ENCODE results near the gene PTPRM. TPM values are rescaled to one million over a fixed set of nuclear protein-coding genes. Genes with fewer than 3 reads are reported as not detected.

The PTPRM gene
- total RNA-seq, 1 experiment from 2014 or later, result 6.2 TPM

DNA sequence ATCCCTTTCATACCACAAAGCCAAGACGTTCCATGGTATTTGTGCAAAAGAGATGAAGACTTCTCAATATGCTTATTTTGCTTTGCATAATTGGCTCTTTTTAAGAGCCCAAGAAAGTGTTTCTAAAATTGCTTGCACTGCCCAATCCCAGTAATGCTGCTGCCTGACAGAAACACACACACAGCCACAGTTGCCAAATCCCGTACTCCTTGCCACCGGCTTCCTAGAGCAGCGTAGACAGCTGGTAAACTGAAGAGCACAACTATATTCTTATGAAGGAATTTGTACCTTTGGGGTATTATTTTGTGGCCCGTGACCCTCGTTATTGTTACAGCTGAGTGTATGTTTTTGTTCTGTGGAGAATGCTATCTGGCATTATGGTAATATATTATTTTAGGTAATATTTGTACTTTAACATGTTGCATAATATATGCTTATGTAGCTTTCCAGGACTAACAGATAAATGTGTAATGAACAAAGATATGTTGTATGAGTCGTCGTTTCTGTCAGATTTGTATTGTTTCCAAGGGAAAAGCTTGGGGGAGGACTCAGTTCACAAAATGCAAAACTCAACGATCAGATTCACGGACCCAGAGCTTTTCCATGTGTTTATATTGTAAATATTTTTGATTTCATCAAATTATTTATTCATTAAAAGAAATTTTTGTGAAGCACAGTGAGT is 839.2 kb downstream of the PTPRM start:
- Mint-ChIP-seq H3K9me3 (peaks cover 9 to 15% of the 10 kb centered on the region in 2 experiments), H3K27me3 (ENCODE audit: low read depth) (no peaks in the 10 kb centered on the region), H3K4me3 (no peak overlapping the region), H3K27ac (no peak overlapping the region), H3K4me1 (peaks cover 10% of the 10 kb centered on the region in 2 experiments; a peak in 3 of 4 replicates), H3K36me3 (ENCODE audit: insufficient read depth in 1 of 3, low read depth in 3 of 3) (peaks cover 6 to 20% (median 10%) of the 10 kb centered on the region in 3 experiments)
- Histone ChIP-seq H2AFZ (ENCODE audit: low read length) (no peak overlapping the region), H3K4me1 (ENCODE audit: insufficient read depth, low read length) (peaks cover 3% of the 10 kb centered on the region; the same call in 1 of the 2 replicates), H4K5ac (ENCODE audit: insufficient read length, low read depth, low read length) (no peak overlapping the region), H2BK5ac (ENCODE audit: insufficient read length, low read length) (no peak overlapping the region), H2BK120ac (ENCODE audit: low read depth, low read length, poor library complexity, severe bottlenecking) (no peak overlapping the region), H2BK15ac (ENCODE audit: low read depth, low read length) (no peak overlapping the region), H3K79me2 (ENCODE audit: insufficient read depth, low read length) (no peaks in the 10 kb centered on the region), H3K18ac (ENCODE audit: insufficient read length, low read depth, low read length) (no peak overlapping the region), H3K56ac (ENCODE audit: insufficient read length, low read depth, low read length) (no peak overlapping the region), H3K4ac (ENCODE audit: low read depth, low read length) (no peak overlapping the region), H2AK5ac (ENCODE audit: insufficient read length, low read length) (no peak overlapping the region), H3K9ac (ENCODE audit: extremely low read depth, insufficient read length, low read length) (no peak overlapping the region), H3K23ac (ENCODE audit: insufficient read length, low read depth, low read length) (no peak overlapping the region), H3K27ac (ENCODE audit: insufficient read length, low read depth, low read length) (no peak overlapping the region), H4K8ac (replicated peaks; ENCODE audit: insufficient read length, low read depth, low read length) (no peak overlapping the region), H3K9me3 (ENCODE audit: control insufficient read depth, low read depth, low read length) (no peaks in the 10 kb centered on the region), H3K14ac (ENCODE audit: insufficient read depth, low read length) (no peak overlapping the region), H3T11ph (ENCODE audit: low read length) (no peak overlapping the region), H2BK12ac (ENCODE audit: insufficient read length, low read depth, low read length) (no peak overlapping the region), H4K20me1 (ENCODE audit: control insufficient read depth, insufficient read depth, insufficient read length) (no peaks in the 10 kb centered on the region), H2BK20ac (ENCODE audit: low read depth, low read length, poor library complexity, severe bottlenecking) (no peak overlapping the region), H3K4me2 (ENCODE audit: insufficient read depth, insufficient read length, low read length) (no peak overlapping the region), H4K91ac (ENCODE audit: insufficient read length, low read depth, low read length) (no peak overlapping the region), H3K27me3 (ENCODE audit: insufficient read depth, low read length) (no peaks in the 10 kb centered on the region), H3K23me2 (ENCODE audit: insufficient read length, low read depth, low read length, poor library complexity, severe bottlenecking) (no peaks in the 10 kb centered on the region), H3K79me1 (ENCODE audit: insufficient read depth, low read depth, low read length, poor library complexity, severe bottlenecking) (no peaks in the 10 kb centered on the region)
- TF ChIP-seq, protein P1, sequence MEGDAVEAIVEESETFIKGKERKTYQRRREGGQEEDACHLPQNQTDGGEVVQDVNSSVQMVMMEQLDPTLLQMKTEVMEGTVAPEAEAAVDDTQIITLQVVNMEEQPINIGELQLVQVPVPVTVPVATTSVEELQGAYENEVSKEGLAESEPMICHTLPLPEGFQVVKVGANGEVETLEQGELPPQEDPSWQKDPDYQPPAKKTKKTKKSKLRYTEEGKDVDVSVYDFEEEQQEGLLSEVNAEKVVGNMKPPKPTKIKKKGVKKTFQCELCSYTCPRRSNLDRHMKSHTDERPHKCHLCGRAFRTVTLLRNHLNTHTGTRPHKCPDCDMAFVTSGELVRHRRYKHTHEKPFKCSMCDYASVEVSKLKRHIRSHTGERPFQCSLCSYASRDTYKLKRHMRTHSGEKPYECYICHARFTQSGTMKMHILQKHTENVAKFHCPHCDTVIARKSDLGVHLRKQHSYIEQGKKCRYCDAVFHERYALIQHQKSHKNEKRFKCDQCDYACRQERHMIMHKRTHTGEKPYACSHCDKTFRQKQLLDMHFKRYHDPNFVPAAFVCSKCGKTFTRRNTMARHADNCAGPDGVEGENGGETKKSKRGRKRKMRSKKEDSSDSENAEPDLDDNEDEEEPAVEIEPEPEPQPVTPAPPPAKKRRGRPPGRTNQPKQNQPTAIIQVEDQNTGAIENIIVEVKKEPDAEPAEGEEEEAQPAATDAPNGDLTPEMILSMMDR (conservative IDR thresholded peaks at IDR 0.05), result no peak
- DNase-seq, result no peak
- no CpG with 5 or more reads among the region's 10 CpGs for WGBS (ENCODE audit: extremely low coverage, insufficient read length, low lambda C conversion rate)
